GM10248 (cell line): ENCODE data around the gene WDR11.

ENCODE experiments used
- CTCF ChIA-PET: fragments of 300-600 bp; sonication (Branson Sonifier 250); formaldehyde crosslinking; extraction: SDS; loops from one replicate; lab custom pipeline; 2021; ENCODE audit warnings: antibody characterized with exemption; lab: Yijun Ruan, JAX
- POLR2A ChIA-PET: fragments of 350-650 bp; sonication (Branson Sonifier 250); formaldehyde crosslinking; extraction: SDS; loops from one replicate; lab custom pipeline; 2020; ENCODE audit warnings: antibody characterized with exemption; lab: Yijun Ruan, JAX
- DNase-seq: peaks from one replicate; pipeline ENCODE4 v3.0.0; 2012; ENCODE audit errors: extremely low spot score
- CTCF ChIP-seq: IDR thresholded peaks from 2 replicates; pipeline ENCODE4 v1.5.1; 2012; ENCODE audit warnings: mild to moderate bottlenecking, low read depth; ENCODE audit errors: extremely low read depth, missing control alignments, control extremely low read depth

WDR11 gene

GRCh38 chr10:120941501-120941900 lies 90.3 kb downstream of the WDR11 start:
- CTCF ChIA-PET = interaction anchor here (1.2 kb wide), 2 partner anchors 29 to 960 kb away, joined by 3 read pairs; no protein-coding TSS in a partner anchor
- no peak for TF ChIP-seq CTCF
- DNase-seq = no peak
- POLR2A ChIA-PET = no interaction called here

GRCh38 chr10:120942806-120943413 lies 91.7 kb downstream of the WDR11 start:
- TF ChIP-seq CTCF = peak; percentile 94
- CTCF ChIA-PET = interaction anchor here (0.8 to 2.3 kb wide), 11 partner anchors 11 to 958 kb away, joined by 3 to 8 read pairs (median 4); no protein-coding TSS in a partner anchor
- POLR2A ChIA-PET = no interaction called here
- DNase-seq = peak; percentile 85

GRCh38 chr10:120943542-120943941 lies 92.4 kb downstream of the WDR11 start:
- POLR2A ChIA-PET = no interaction called here
- no peak for TF ChIP-seq CTCF
- CTCF ChIA-PET = interaction anchor here (0.8 to 2.3 kb wide), 10 partner anchors 10 to 957 kb away, joined by 3 to 8 read pairs (median 4); no protein-coding TSS in a partner anchor
- DNase-seq = no peak

- POLR2A ChIA-PET = no interaction called here
- no peak for TF ChIP-seq CTCF
- CTCF ChIA-PET = interaction anchor here (0.7 to 2.3 kb wide), 10 partner anchors 9 to 956 kb away, joined by 3 to 9 read pairs (median 4); no protein-coding TSS in a partner anchor
- no peak for DNase-seq
Measured at GRCh38 chr10:120944586-120945125, 93.5 kb downstream of the WDR11 start.

GRCh38 chr10:120945182-120945581 lies 94.0 kb downstream of the WDR11 start:
- ChIA-PET POLR2A (no interaction called here), CTCF (interaction anchor here (0.7 to 2.3 kb wide), 10 partner anchors 9 to 956 kb away, joined by 3 to 9 read pairs (median 4); no protein-coding TSS in a partner anchor)
- TF ChIP-seq CTCF = no peak
- no peak for DNase-seq

GRCh38 chr10:120945801-120946302 lies 94.7 kb downstream of the WDR11 start:
- ChIA-PET POLR2A (no interaction called here), CTCF (interaction anchor here (0.8 to 1.9 kb wide), 9 partner anchors 10 to 953 kb away, joined by 3 to 9 read pairs (median 4); no protein-coding TSS in a partner anchor)
- no peak for TF ChIP-seq CTCF
- no peak for DNase-seq
